Measurements from ENCODE around the gene GAB2. TPM values are rescaled to one million over a fixed set of nuclear protein-coding genes. Genes with fewer than 3 reads are reported as not detected.

The GAB2 gene
- total and polyA plus RNA-seq, 2 donors (not counting 1 experiment from before 2014, with no cell fraction given): 5.8 to 85.9 TPM

DNA sequence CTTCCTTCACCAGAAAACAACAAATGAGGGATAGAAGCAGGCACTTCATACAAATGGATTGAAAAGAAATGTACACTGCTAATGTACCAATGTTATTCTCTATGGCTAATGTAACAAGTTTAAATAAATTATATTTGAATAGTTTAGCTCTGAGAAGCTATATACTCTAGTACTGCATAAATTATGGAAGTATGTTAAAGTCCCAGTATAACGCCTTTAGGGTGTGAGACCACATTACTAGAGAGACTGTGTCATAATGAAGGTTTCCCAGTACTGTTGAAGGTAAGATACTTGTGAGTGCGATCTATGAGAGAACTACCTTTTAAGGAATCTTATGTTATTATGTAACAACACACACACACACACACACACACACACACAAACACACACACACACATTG is 39.8 kb upstream of the GAB2 start:
- no peak overlapping the region for H3K27ac Mint-ChIP-seq
- H3K9me3 ChIP-seq (ENCODE audit: control extremely low read depth in 1 of 3, control insufficient read depth in 2 of 3, insufficient read depth in 1 of 3, low read length in 2 of 3): peaks cover 0 to 8% (median 2%) of the 10 kb centered on the region in 3 donors
- POLR2A ChIA-PET: no interaction called here

DNA sequence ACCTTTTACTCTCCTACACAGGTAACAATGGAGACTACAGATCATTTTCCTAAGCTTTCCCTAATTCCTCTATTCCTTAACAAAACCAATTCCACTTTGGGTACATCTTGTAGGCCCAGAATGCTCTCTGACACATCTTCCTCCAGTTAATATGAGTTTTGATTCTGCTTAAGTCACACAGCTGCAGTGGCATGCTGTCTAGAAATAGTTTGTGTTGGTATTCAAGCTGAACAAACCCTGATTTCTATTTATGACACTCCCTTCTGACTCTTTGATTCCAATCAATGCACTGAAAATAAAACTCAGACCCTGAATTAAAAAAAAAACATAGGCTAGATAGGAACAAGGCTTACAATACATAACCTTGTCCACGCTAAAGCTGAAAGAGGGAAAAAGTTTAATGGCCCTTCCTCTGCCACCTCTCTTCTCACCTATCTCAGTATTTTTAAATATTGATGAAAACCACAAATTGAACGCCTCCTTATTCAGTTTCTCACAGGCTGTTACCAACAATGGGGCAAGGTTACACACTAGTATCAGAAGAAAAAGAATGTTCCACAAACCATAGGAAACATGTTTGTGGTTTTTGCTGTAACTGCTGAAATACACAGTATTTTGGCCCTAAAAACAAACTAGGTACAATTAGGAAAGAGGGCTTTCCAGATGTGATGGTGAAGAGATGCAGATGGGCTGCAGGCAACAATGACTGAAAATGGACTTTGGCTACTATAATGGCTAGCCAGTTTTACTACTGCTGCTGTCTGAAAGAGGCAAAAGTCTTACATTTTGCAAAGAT is 35.7 kb upstream of the GAB2 start:
- TF ChIP-seq, protein P1, sequence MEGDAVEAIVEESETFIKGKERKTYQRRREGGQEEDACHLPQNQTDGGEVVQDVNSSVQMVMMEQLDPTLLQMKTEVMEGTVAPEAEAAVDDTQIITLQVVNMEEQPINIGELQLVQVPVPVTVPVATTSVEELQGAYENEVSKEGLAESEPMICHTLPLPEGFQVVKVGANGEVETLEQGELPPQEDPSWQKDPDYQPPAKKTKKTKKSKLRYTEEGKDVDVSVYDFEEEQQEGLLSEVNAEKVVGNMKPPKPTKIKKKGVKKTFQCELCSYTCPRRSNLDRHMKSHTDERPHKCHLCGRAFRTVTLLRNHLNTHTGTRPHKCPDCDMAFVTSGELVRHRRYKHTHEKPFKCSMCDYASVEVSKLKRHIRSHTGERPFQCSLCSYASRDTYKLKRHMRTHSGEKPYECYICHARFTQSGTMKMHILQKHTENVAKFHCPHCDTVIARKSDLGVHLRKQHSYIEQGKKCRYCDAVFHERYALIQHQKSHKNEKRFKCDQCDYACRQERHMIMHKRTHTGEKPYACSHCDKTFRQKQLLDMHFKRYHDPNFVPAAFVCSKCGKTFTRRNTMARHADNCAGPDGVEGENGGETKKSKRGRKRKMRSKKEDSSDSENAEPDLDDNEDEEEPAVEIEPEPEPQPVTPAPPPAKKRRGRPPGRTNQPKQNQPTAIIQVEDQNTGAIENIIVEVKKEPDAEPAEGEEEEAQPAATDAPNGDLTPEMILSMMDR (IDR thresholded peaks at IDR 0.05): no peak
- no peak for TF ChIP-seq EZH2 (IDR thresholded peaks at IDR 0.05; ENCODE audit: borderline replicate concordance, insufficient read depth, low read depth, low read length, poor library complexity, severe bottlenecking)
- H3K27ac Mint-ChIP-seq: peak overlapping the region; percentile 72
- no peaks in the 10 kb centered on the region for H3K79me2 ChIP-seq (ENCODE audit: control insufficient read depth, insufficient read depth, low read length)
- no peaks in the 10 kb centered on the region for H3K27me3 ChIP-seq (replicated peaks in 1 of 4; ENCODE audit: control extremely low read depth in 1 of 4, control insufficient read depth in 3 of 4, insufficient read depth in 4 of 4, low read length in 3 of 4)
- H3K27me3 Mint-ChIP-seq: no peaks in the 10 kb centered on the region
- H3K36me3 ChIP-seq (replicated peaks in 1 of 2; ENCODE audit: control extremely low read depth in 1 of 2, control insufficient read depth in 1 of 2, extremely low read depth in 1 of 2, insufficient read depth in 2 of 2, low read length in 1 of 2): no peaks in the 10 kb centered on the region
- ChIA-PET CTCF (interaction anchor here (1.1 to 1.3 kb wide), 2 partner anchors 35 to 111 kb away, joined by 3 read pairs; no protein-coding TSS in a partner anchor), POLR2A (no interaction called here)
- peaks cover 37% of the 10 kb centered on the region for H3K4me1 Mint-ChIP-seq
- no peak for DNase-seq
- H3K9me3 Mint-ChIP-seq (ENCODE audit: insufficient read depth): no peaks in the 10 kb centered on the region
- no CpG with 5 or more reads among the region's 2 CpGs for WGBS (ENCODE audit: insufficient coverage)
- no peak overlapping the region for H3K4me3 Mint-ChIP-seq
- H4K20me1 ChIP-seq (ENCODE audit: control insufficient read depth, insufficient read depth, low read length, poor library complexity, severe bottlenecking): no peaks in the 10 kb centered on the region
- no peak overlapping the region for H3K9ac ChIP-seq (ENCODE audit: low read length)
- H3K4me1 ChIP-seq (ENCODE audit: control insufficient read depth in 2 of 2, insufficient read depth in 2 of 2, low read length in 2 of 2): peaks cover 22 to 28% of the 10 kb centered on the region in 2 donors
- peak overlapping the region; percentile 22 for H2AFZ ChIP-seq (ENCODE audit: insufficient read depth, low read depth, low read length, poor library complexity, severe bottlenecking)
- H3K4me3 ChIP-seq (ENCODE audit: control extremely low read depth in 1 of 5, extremely low read depth in 1 of 5, insufficient read depth in 1 of 5, low read depth in 2 of 5, low read length in 4 of 5): no peak overlapping the region
- ATAC-seq (ENCODE audit: low read depth): no peak
- peak overlapping the region; percentile 27 to 69 for H3K27ac ChIP-seq (ENCODE audit: low read length in 2 of 2)
- no peaks in the 10 kb centered on the region for H3K9me3 ChIP-seq (ENCODE audit: control extremely low read depth in 1 of 3, control insufficient read depth in 2 of 3, insufficient read depth in 1 of 3, low read length in 2 of 3)
- intact Hi-C loops (cut with micrococcal nuclease): no loop called here
- peak overlapping the region; percentile 23 for H3K4me2 ChIP-seq (replicated peaks; ENCODE audit: low read depth, low read length, poor library complexity, severe bottlenecking)

More for the DNA sequence above, 39.8 kb upstream of the GAB2 start:
- CTCF ChIA-PET: interaction anchor here (1.1 kb wide), 1 partner anchor 25 kb away, joined by 4 read pairs; no protein-coding TSS in a partner anchor
- Mint-ChIP-seq H3K4me1 (peaks cover 26% of the 10 kb centered on the region), H3K4me3 (no peak overlapping the region), H3K27me3 (no peaks in the 10 kb centered on the region), H3K9me3 (ENCODE audit: insufficient read depth) (no peaks in the 10 kb centered on the region)
- no peak for ATAC-seq (ENCODE audit: low read depth)
- DNase-seq: no peak
- peaks cover 3% of the 10 kb centered on the region for H3K79me2 ChIP-seq (ENCODE audit: control insufficient read depth, insufficient read depth, low read length)
- no peak overlapping the region for H3K27ac ChIP-seq (ENCODE audit: low read length in 2 of 2)
- no peak for TF ChIP-seq EZH2 (IDR thresholded peaks at IDR 0.05; ENCODE audit: borderline replicate concordance, insufficient read depth, low read depth, low read length, poor library complexity, severe bottlenecking)
- TF ChIP-seq, protein P1 (IDR thresholded peaks at IDR 0.05): no peak
- H2AFZ ChIP-seq (ENCODE audit: insufficient read depth, low read depth, low read length, poor library complexity, severe bottlenecking): no peak overlapping the region
- H3K4me1 ChIP-seq (ENCODE audit: control insufficient read depth in 2 of 2, insufficient read depth in 2 of 2, low read length in 2 of 2): peaks cover 14 to 15% of the 10 kb centered on the region in 2 donors
- intact Hi-C loops (cut with micrococcal nuclease): no loop called here
- no peaks in the 10 kb centered on the region for H3K27me3 ChIP-seq (replicated peaks in 1 of 4; ENCODE audit: control extremely low read depth in 1 of 4, control insufficient read depth in 3 of 4, insufficient read depth in 4 of 4, low read length in 3 of 4)
- no CpG with 5 or more reads among the region's 2 CpGs for WGBS (ENCODE audit: insufficient coverage)
- no peak overlapping the region for H3K4me2 ChIP-seq (replicated peaks; ENCODE audit: low read depth, low read length, poor library complexity, severe bottlenecking)
- H3K9ac ChIP-seq (ENCODE audit: low read length): no peak overlapping the region
- H4K20me1 ChIP-seq (ENCODE audit: control insufficient read depth, insufficient read depth, low read length, poor library complexity, severe bottlenecking): no peaks in the 10 kb centered on the region
- no peak overlapping the region for H3K4me3 ChIP-seq (ENCODE audit: control extremely low read depth in 1 of 5, extremely low read depth in 1 of 5, insufficient read depth in 1 of 5, low read depth in 2 of 5, low read length in 4 of 5)
- peaks cover 3 to 5% of the 10 kb centered on the region in 2 experiments for H3K36me3 ChIP-seq (replicated peaks in 1 of 2; ENCODE audit: control extremely low read depth in 1 of 2, control insufficient read depth in 1 of 2, extremely low read depth in 1 of 2, insufficient read depth in 2 of 2, low read length in 1 of 2)
